Measurements from ENCODE around the gene BCAS3.

Gene BCAS3

GRCh38 chr17:61384354-61384691 is 706.7 kb downstream of the BCAS3 start:
- Histone ChIP-seq H2AFZ (ENCODE audit: low read depth) (no peak overlapping the region), H3K4me3 (IDR thresholded peaks at IDR 0.05; ENCODE audit: insufficient read depth, low read depth, low read length) (no peak overlapping the region), H3K4me2 (no peak overlapping the region), H3K27me3 (ENCODE audit: insufficient read depth, low read depth) (no peaks in the 10 kb centered on the region), H3K4me1 (ENCODE audit: low read depth, poor library complexity, severe bottlenecking) (no peaks in the 10 kb centered on the region), H4K20me1 (ENCODE audit: insufficient read depth) (no peaks in the 10 kb centered on the region), H3K27ac (no peak overlapping the region), H3K36me3 (ENCODE audit: insufficient read depth) (no peaks in the 10 kb centered on the region), H3K79me2 (ENCODE audit: insufficient read depth, low read depth) (no peaks in the 10 kb centered on the region), H3K9ac (no peak overlapping the region)
- TF ChIP-seq CTCF (conservative IDR thresholded peaks at IDR 0.05; ENCODE audit: low read depth, low read length) = no peak

GRCh38 chr17:61384692-61385576 is 707.3 kb downstream of the BCAS3 start:
- TF ChIP-seq CTCF (conservative IDR thresholded peaks at IDR 0.05; ENCODE audit: low read depth, low read length) = no peak
- Histone ChIP-seq H3K4me1 (ENCODE audit: low read depth, poor library complexity, severe bottlenecking) (no peaks in the 10 kb centered on the region), H3K9ac (no peak overlapping the region), H3K36me3 (ENCODE audit: insufficient read depth) (no peaks in the 10 kb centered on the region), H3K4me3 (IDR thresholded peaks at IDR 0.05; ENCODE audit: insufficient read depth, low read depth, low read length) (no peak overlapping the region), H2AFZ (ENCODE audit: low read depth) (no peak overlapping the region), H3K79me2 (ENCODE audit: insufficient read depth, low read depth) (no peaks in the 10 kb centered on the region), H3K27ac (no peak overlapping the region), H3K4me2 (no peak overlapping the region), H4K20me1 (ENCODE audit: insufficient read depth) (no peaks in the 10 kb centered on the region), H3K27me3 (ENCODE audit: insufficient read depth, low read depth) (no peaks in the 10 kb centered on the region)

- no peak overlapping the region for H3K4me2 ChIP-seq
- no peak overlapping the region for H3K27ac ChIP-seq
- no peaks in the 10 kb centered on the region for H4K20me1 ChIP-seq (ENCODE audit: insufficient read depth)
- TF ChIP-seq CTCF (conservative IDR thresholded peaks at IDR 0.05; ENCODE audit: low read depth, low read length) = no peak
- H3K4me3 ChIP-seq (IDR thresholded peaks at IDR 0.05; ENCODE audit: insufficient read depth, low read depth, low read length) = no peak overlapping the region
- no peak overlapping the region for H2AFZ ChIP-seq (ENCODE audit: low read depth)
- no peaks in the 10 kb centered on the region for H3K4me1 ChIP-seq (ENCODE audit: low read depth, poor library complexity, severe bottlenecking)
- no peaks in the 10 kb centered on the region for H3K36me3 ChIP-seq (ENCODE audit: insufficient read depth)
- H3K27me3 ChIP-seq (ENCODE audit: insufficient read depth, low read depth) = no peaks in the 10 kb centered on the region
- no peaks in the 10 kb centered on the region for H3K79me2 ChIP-seq (ENCODE audit: insufficient read depth, low read depth)
- no peak overlapping the region for H3K9ac ChIP-seq
These were observed 708.1 kb downstream of the BCAS3 start for GRCh38 chr17:61385577-61386236.

GRCh38 chr17:61386251-61386650 is 708.6 kb downstream of the BCAS3 start:
- Histone ChIP-seq H2AFZ (ENCODE audit: low read depth) (no peak overlapping the region), H3K36me3 (ENCODE audit: insufficient read depth) (no peaks in the 10 kb centered on the region), H3K4me3 (IDR thresholded peaks at IDR 0.05; ENCODE audit: insufficient read depth, low read depth, low read length) (no peak overlapping the region), H3K4me1 (ENCODE audit: low read depth, poor library complexity, severe bottlenecking) (no peaks in the 10 kb centered on the region), H3K27me3 (ENCODE audit: insufficient read depth, low read depth) (no peaks in the 10 kb centered on the region), H3K4me2 (no peak overlapping the region), H4K20me1 (ENCODE audit: insufficient read depth) (no peaks in the 10 kb centered on the region), H3K27ac (no peak overlapping the region), H3K79me2 (ENCODE audit: insufficient read depth, low read depth) (no peaks in the 10 kb centered on the region), H3K9ac (no peak overlapping the region)
- no peak for TF ChIP-seq CTCF (conservative IDR thresholded peaks at IDR 0.05; ENCODE audit: low read depth, low read length)

Data from KMS-11 (cell line).